Spleen (tissue), 7 donors: ENCODE results near the gene CA11.

Source experiments
- POLR2A ChIP-seq, 3 donors: fragments of 450-650 bp; IDR thresholded peaks; one replicate each; pipeline ENCODE4 v1.5.1; 2017; ENCODE audit warnings: antibody characterized with exemption in 3 of 3, mild to moderate bottlenecking in 1 of 3
- TF ChIP-seq, protein P1 (sequence below), 11 experiments: fragments of 200-600 bp in 7 of 11; fragments of 450-650 bp in 4 of 11; sonication (generic) in 4 of 11; IDR thresholded peaks in 8 of 11; conservative IDR thresholded peaks in 3 of 11; 1 replicate in 7 of 11; 2 replicates in 4 of 11; pipeline versions ENCODE4 v1.4.0 to v1.8.0; 2016 to 2021; ENCODE audit warnings: antibody characterized with exemption in 11 of 11, inconsistent platforms in 4 of 11, mild to moderate bottlenecking in 1 of 11
- donor health status: DM: no; HTN: no; CAD: no; lungs with moderate emphysema.
- donor health status: DM: no; HTN: no; CAD: no.
- donor health status: DM: no; HTN: no; CAD: no.

DNA sequence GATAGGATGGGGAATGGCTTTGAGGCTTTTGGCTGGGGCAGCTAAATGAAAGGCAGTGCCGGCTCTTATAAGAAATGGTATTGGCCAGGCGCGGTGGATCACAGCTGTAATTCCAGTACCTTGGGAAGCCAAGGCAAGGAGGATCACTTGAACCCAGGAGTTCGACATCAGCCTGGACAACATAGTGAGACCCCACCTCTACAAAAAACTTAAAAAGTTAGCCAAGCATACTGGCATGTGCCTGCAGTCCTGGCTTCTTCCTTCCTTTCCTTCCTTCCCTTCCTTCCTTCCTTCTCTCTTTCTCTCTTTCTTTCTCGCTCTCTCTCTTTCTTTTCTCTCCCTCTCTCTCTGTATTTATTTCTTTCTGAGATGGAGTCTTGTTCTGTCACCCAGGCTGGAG, 3.1 kb downstream of the CA11 start:
- TF ChIP-seq, protein P1, sequence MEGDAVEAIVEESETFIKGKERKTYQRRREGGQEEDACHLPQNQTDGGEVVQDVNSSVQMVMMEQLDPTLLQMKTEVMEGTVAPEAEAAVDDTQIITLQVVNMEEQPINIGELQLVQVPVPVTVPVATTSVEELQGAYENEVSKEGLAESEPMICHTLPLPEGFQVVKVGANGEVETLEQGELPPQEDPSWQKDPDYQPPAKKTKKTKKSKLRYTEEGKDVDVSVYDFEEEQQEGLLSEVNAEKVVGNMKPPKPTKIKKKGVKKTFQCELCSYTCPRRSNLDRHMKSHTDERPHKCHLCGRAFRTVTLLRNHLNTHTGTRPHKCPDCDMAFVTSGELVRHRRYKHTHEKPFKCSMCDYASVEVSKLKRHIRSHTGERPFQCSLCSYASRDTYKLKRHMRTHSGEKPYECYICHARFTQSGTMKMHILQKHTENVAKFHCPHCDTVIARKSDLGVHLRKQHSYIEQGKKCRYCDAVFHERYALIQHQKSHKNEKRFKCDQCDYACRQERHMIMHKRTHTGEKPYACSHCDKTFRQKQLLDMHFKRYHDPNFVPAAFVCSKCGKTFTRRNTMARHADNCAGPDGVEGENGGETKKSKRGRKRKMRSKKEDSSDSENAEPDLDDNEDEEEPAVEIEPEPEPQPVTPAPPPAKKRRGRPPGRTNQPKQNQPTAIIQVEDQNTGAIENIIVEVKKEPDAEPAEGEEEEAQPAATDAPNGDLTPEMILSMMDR (IDR thresholded peaks at IDR 0.05 in 8 of 11, conservative IDR thresholded peaks at IDR 0.05 in 3 of 11), result no peak
- no peak for TF ChIP-seq POLR2A (IDR thresholded peaks at IDR 0.05)
